HL-60 (cell line): ENCODE measurements around the gene KLK11.

Experiments used
- POLR2AphosphoS5 ChIP-seq: IDR thresholded peaks from 2 replicates; pipeline ENCODE4 v1.6.1; 2012; ENCODE audit warnings: low read depth
- REST ChIP-seq: IDR thresholded peaks from 2 replicates; pipeline ENCODE4 v1.6.1; 2012; ENCODE audit warnings: low read depth; ENCODE audit not compliant: insufficient replicate concordance
- SPI1 ChIP-seq: IDR thresholded peaks from 2 replicates; pipeline ENCODE4 v1.6.1; 2012; ENCODE audit warnings: low read depth, mild to moderate bottlenecking, borderline replicate concordance
- TF ChIP-seq, protein P1 (sequence below): IDR thresholded peaks from one replicate; pipeline ENCODE4 v1.5.1; 2011; ENCODE audit warnings: low read length, control low read depth, inconsistent platforms; ENCODE audit not compliant: insufficient read depth

- TF ChIP-seq, protein P1, sequence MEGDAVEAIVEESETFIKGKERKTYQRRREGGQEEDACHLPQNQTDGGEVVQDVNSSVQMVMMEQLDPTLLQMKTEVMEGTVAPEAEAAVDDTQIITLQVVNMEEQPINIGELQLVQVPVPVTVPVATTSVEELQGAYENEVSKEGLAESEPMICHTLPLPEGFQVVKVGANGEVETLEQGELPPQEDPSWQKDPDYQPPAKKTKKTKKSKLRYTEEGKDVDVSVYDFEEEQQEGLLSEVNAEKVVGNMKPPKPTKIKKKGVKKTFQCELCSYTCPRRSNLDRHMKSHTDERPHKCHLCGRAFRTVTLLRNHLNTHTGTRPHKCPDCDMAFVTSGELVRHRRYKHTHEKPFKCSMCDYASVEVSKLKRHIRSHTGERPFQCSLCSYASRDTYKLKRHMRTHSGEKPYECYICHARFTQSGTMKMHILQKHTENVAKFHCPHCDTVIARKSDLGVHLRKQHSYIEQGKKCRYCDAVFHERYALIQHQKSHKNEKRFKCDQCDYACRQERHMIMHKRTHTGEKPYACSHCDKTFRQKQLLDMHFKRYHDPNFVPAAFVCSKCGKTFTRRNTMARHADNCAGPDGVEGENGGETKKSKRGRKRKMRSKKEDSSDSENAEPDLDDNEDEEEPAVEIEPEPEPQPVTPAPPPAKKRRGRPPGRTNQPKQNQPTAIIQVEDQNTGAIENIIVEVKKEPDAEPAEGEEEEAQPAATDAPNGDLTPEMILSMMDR = no peak
- TF ChIP-seq SPI1 (no peak), REST (no peak), POLR2AphosphoS5 (no peak)
These were observed 50.6 kb downstream of the KLK11 start for GRCh38 chr19:50975766-50976165.
